HPDE6-E6E7 (cell line): ENCODE data around the gene HDAC9.
"Not testable (repeated sequence)": the region's sequence is repeated elsewhere in the genome, so short reads cannot be mapped to it uniquely, and the experiment has no call there.

Experiments used
- DNase-seq: peaks from one replicate; pipeline ENCODE4 v3.0.0; 2011; ENCODE audit warnings: missing footprints; ENCODE audit errors: extremely low spot score

The HDAC9 gene

DNA sequence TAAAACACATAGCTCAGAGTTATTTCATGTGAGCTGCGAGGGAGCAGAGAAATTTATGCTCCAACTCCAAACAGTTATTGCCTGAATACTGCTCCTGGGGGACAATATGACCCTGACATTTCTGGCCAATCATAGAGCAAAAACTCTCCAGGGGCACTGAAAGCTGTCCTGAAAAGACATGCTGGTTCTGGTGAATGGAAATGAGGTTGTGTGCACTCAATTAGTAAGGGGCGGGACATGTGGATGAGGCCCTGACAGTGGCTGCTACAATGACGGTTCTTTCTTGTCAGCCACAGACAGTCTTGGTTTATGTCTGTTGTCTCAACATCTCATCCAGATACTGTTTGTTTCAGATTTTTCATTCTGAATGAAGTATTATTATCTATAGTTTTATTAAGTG, 470.1 kb downstream of the HDAC9 start:
- no peak for DNase-seq

GRCh38 chr7:18967755-18968154, 472.2 kb downstream of the HDAC9 start:
- DNase-seq, result not testable (repeated sequence)

GRCh38 chr7:18971839-18972238, 476.3 kb downstream of the HDAC9 start:
- DNase-seq, result no peak

- DNase-seq, result peak; percentile 35
Measured at GRCh38 chr7:18974803-18975202, 479.3 kb downstream of the HDAC9 start.

- DNase-seq, result no peak
Measured at GRCh38 chr7:18975276-18975675, 479.7 kb downstream of the HDAC9 start.

GRCh38 chr7:18975689-18976280, 480.2 kb downstream of the HDAC9 start:
- no peak for DNase-seq

GRCh38 chr7:18976715-18977471, 481.3 kb downstream of the HDAC9 start:
- DNase-seq, result no peak

DNA sequence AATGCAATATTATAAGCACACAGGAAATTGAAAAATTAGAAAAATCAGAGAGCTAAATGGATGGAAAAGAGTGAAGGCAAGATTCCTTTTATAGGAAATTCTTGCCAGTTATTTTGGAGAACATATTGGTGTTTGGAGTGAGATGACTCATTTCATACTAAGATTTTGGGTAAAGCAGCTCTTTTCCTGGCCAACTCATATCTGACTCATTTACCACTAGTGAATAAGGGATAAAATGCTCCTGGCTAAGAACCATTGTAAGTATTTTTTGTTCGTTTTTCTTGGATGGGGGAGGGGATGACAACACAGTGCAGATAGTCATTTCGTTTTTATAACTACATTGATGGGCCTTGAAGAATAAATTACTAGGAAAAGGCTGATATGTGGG, 482.6 kb downstream of the HDAC9 start:
- DNase-seq, result peak; percentile 62

DNA sequence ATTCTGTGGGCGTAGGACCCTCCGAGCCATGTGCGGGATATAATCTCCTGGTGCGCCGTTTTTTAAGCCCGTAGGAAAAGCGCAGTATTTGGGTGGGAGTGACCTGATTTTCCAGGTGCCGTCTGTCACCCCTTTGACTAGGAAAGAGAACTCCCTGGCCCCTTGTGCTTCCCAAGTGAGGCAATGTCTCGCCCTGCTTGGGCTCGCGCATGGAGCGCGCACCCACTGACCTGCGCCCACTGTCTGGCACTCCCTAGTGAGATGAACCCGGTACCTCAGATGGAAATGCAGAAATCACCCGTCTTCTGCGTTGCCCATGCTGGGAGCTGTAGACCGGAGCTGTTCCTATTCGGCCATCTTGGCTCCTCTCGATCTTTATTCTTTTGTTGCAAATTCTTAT, 495.2 kb downstream of the HDAC9 start:
- DNase-seq, result not testable (repeated sequence)

DNA sequence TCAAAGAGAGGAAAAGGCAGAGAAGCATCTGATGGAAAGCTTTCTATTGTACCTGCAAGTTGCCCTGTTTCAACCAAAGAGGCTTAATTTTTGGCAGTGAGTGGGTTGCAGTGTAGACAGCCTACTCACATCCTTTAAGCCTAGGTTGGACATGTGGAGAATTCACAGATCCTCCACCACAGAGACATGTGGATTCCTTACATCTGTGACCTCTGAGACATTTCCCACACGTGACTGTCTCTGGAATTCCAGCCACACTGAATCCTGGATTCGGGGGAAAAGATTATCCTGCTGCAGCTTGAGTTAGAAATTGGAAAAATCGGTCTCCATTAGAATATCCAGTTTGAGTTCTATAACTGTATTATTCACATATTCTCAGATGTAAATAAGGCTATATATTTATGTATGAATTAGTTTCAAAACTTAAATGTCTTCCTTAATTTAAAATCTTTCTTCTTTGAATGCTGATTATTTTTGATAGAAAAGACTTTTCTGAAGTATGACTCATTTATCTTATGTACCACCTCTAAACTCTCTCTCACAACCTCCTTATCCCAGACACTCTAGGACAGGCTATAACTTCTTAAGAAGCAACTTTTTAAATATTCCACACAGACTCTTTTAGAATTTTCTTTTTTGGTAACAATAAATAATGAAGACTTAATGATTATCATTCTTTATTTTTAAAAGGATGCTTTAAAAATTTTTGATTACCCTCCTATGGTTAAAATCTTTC, 498.6 kb downstream of the HDAC9 start:
- DNase-seq, result no peak

DNA sequence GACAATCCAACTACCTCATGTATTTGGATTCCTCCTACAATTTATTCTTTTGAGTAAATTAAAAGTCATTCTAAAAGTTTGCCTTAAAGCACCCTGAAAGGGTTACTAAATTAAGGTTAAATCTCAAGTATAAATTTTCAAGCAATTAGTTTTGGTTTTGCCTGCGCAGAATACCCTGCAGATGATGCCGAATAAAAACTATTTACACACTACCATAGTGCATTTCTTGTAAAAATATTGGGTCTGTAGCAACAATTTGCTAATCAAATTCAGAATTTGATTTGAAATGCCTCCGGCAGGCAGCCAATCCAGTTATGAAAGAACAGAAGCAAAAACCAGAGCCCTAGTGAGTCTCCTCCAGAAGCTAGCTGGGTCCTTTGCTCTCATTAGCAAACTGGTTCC, 499.7 kb downstream of the HDAC9 start:
- DNase-seq, result no peak

GRCh38 chr7:18995811-18996426, 500.4 kb downstream of the HDAC9 start:
- DNase-seq, result no peak

GRCh38 chr7:18996583-18996982, 501.0 kb downstream of the HDAC9 start:
- DNase-seq, result no peak

GRCh38 chr7:18997477-18998150, 502.1 kb downstream of the HDAC9 start:
- DNase-seq, result no peak

- DNase-seq, result no peak
Measured at GRCh38 chr7:19000410-19000809, 504.9 kb downstream of the HDAC9 start.

DNA sequence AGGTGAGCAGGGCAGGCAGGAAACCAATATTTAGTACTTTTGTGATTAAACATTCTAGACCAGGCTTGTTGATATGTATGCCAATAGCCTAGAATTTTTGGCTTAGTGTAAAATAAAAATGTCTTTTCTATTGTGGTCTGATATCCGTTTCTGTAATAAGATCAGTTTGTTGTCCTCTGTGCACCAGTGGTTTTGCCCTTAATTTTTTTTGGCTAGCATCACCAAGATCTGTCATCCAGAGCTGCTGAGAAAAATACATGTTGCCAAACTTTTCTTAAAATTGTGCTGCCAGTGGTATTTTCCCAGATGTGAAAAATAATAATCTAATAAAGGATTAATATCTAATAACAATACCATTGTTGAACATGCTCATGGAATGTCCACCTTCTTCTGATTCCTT, 506.3 kb downstream of the HDAC9 start:
- DNase-seq, result no peak

DNA sequence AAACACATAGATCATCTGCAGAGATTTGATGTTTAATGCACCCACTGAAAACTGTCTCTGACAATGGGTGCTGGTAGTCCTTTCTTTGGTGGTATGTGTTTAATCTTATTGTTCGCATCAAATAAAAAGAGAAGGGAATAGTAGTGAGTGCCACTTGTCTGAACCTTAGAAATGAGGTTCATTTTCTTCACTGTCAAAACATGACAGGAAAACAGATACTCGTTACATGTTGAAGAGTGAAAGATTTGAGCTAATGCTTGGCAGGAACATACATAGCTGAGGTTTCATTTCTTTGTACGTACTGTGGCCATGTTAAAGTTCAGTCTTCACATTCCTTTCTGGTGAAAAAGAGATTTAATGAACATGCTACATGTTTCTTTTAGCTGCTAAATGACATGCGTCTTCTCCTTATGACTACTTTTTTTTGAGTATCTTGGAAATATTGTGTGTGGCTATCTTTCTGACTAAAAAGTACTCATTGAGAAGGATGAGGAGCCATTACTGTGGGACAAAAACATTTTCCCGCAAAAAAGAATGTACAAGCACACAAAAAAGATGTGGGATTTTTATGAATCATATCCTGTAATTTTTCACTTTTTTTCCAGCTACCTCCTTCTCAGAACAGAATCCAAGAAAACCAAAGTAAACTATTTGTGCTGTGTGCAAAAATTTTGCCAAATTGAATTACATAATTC, 513.8 kb downstream of the HDAC9 start:
- DNase-seq, result no peak

DNA sequence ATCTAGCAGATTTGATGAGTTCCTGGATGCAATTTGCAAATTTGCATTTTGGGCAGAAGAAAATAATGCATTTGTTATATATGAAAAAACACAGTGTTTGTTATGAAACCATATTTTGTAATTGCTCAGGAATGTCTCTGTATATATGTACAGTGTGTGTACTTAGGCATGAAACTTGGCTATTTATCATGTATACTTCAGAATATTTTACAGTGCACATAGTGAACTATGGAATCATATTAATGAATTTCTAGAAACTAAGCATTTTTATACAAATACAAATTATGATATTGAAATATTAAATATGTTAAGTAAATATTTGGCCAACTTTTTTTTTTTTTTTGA, 514.4 kb downstream of the HDAC9 start:
- no peak for DNase-seq

DNA sequence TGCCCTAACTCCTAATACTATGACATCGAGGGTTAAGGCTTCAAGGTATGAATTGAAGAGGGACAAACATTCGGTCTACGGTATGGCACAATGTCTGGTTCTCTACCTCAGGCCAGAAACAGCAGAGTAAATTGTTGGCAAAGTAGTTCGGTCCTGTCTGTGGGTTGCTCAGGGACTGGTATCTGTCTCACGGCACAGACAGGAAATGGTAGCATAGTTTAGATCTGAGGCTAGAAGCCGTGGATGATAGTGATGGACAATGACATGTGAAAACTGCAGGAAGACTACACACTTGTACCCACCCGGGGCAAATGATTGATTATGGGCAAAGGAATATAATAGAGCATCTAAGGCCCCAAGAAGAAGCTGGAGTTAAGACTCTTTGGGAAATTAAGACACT, 515.7 kb downstream of the HDAC9 start:
- DNase-seq, result no peak

GRCh38 chr7:19015098-19015497, 519.5 kb downstream of the HDAC9 start:
- DNase-seq, result no peak

- no peak for DNase-seq
Measured at GRCh38 chr7:19016140-19016539, 520.6 kb downstream of the HDAC9 start.
